HCT116 (cell line): ENCODE data around the gene S1PR4.

ENCODE experiments used
- ATF3 ChIP-seq: IDR thresholded peaks from 2 replicates; pipeline ENCODE4 v1.6.1; 2012
- CTCF ChIP-seq, 3 experiments: fragments of 200-600 bp in 1 of 3; sonication (generic) in 1 of 3; IDR thresholded peaks in 2 of 3; conservative IDR thresholded peaks in 1 of 3; 2 replicates each; pipeline ENCODE4 v1.5.1; 2012 to 2017; ENCODE audit warnings: low read depth in 2 of 3, low read length in 2 of 3, antibody characterized with exemption in 1 of 3, borderline replicate concordance in 1 of 3, control low read depth in 1 of 3, mild to moderate bottlenecking in 1 of 3, mixed read lengths in 1 of 3, mixed run types in 1 of 3, moderate library complexity in 1 of 3; ENCODE audit not compliant: insufficient read depth in 1 of 3
- POLR2A ChIP-seq: IDR thresholded peaks from 2 replicates; pipeline ENCODE4 v1.7.0; 2011; ENCODE audit warnings: borderline replicate concordance; ENCODE audit not compliant: insufficient read depth, insufficient read length; ENCODE audit errors: extremely low read depth
- RAD21 ChIP-seq: IDR thresholded peaks from 2 replicates; pipeline ENCODE4 v1.6.1; 2012; ENCODE audit warnings: low read depth, mild to moderate bottlenecking

- no peak for TF ChIP-seq ATF3
- TF ChIP-seq RAD21, result no peak
- no peak for TF ChIP-seq POLR2A
- TF ChIP-seq CTCF (IDR thresholded peaks at IDR 0.05 in 2 of 3, conservative IDR thresholded peaks at IDR 0.05 in 1 of 3; ENCODE audit: borderline replicate concordance in 1 of 3, insufficient read depth in 1 of 3, low read depth in 2 of 3, low read length in 2 of 3), result no peak
Measured at GRCh38 chr19:3186891-3187661, 8.5 kb downstream of the S1PR4 start.
